K562 (cell line): ENCODE results near the gene GARRE1. TPM values are rescaled to one million over a fixed set of nuclear protein-coding genes. Genes with fewer than 3 reads are reported as not detected.

Experiments
- ATAC-seq: fragments of 200-7000 bp; cut with Tn5 transposase; 3 replicates; pipeline ENCODE4 v1.9.1; 2020; ENCODE audit warnings: moderate library complexity
- BruUV-seq: library from RNA; stranded (reverse); fragments of 400-500 nt; replicated peaks from 2 replicates; lab custom pipeline; 2021; lab: Mats Ljungman, UMichigan
- CTCF ChIA-PET: fragments of 300-600 bp; formaldehyde crosslinking; extraction: SDS; loops from one replicate; lab custom pipeline; 2021; ENCODE audit warnings: low intra/inter-chr PET ratio; lab: Yijun Ruan, JAX
- POLR2A ChIA-PET: fragments of 300-600, 350-650 bp; sonication (Branson Sonifier 250); formaldehyde crosslinking; extraction: SDS; loops from one replicate; lab custom pipeline; 2021; ENCODE audit warnings: antibody characterized with exemption, inconsistent platforms; lab: Yijun Ruan, JAX
- DNase-seq, 4 experiments: peaks; one replicate each; pipeline versions ENCODE4 v3.0.0 to v3.0.0-alpha.2; 2011 to 2018; ENCODE audit warnings: low spot score in 3 of 4, mixed read lengths in 3 of 4; ENCODE audit errors: extremely low read depth in 1 of 4
- FAIRE-seq: peaks from 2 replicates; lab custom pipeline; 2011; peaks lifted over from hg19 to GRCh38; lab: Jason Lieb, UNC
- H2AFZ ChIP-seq: 2 replicates; pipeline ENCODE4 v1.6.0; 2011; ENCODE audit warnings: low read depth, low read length, control low read depth, inconsistent platforms
- H3K27ac ChIP-seq: fragments of 200-600 bp; 3 replicates; pipeline ENCODE4 v1.8.0; 2011; ENCODE audit warnings: low read depth, mild to moderate bottlenecking, control low read depth, inconsistent platforms, low read length, moderate library complexity, mixed read lengths; ENCODE audit errors: extremely low read depth
- H3K27me3 ChIP-seq, 2 experiments: fragments of 300-600 bp in 1 of 2; 2 replicates in 1 of 2; 3 replicates in 1 of 2; pipeline versions ENCODE4 v1.6.0 to v1.8.0; 2011; ENCODE audit warnings: inconsistent platforms in 2 of 2, low read length in 2 of 2, mild to moderate bottlenecking in 1 of 2, mixed read lengths in 1 of 2, moderate library complexity in 1 of 2; ENCODE audit not compliant: control insufficient read depth in 2 of 2, insufficient read depth in 2 of 2
- H3K36me3 ChIP-seq: fragments of 300-600 bp; 3 replicates; pipeline ENCODE4 v1.8.0; 2011; ENCODE audit warnings: mild to moderate bottlenecking, low read length, inconsistent platforms; ENCODE audit not compliant: control insufficient read depth, insufficient read depth
- H3K4me1 ChIP-seq, 2 experiments: fragments of 200-600 bp in 1 of 2; replicated peaks in 1 of 2; 2 replicates in 1 of 2; 3 replicates in 1 of 2; pipeline versions ENCODE4 v1.5.1 to v1.8.0; 2011; ENCODE audit warnings: inconsistent platforms in 2 of 2, low read length in 2 of 2, mild to moderate bottlenecking in 1 of 2, mixed read lengths in 1 of 2, moderate library complexity in 1 of 2; ENCODE audit not compliant: control insufficient read depth in 2 of 2, insufficient read depth in 2 of 2
- H3K4me2 ChIP-seq: 2 replicates; pipeline ENCODE4 v1.6.1; 2011; ENCODE audit warnings: low read length, control low read depth, inconsistent platforms, mixed read lengths; ENCODE audit not compliant: insufficient read depth
- H3K4me3 ChIP-seq: fragments of 200-600 bp; sonication (generic), shearing (Covaris generic); 2 replicates; pipeline ENCODE4 v1.5.1; 2016; ENCODE audit warnings: control low read depth, inconsistent platforms
- H3K79me2 ChIP-seq: fragments of 200-600 bp; 3 replicates; pipeline ENCODE4 v1.8.0; 2011; ENCODE audit warnings: low read length, inconsistent platforms; ENCODE audit not compliant: control insufficient read depth, insufficient read depth
- H3K9ac ChIP-seq, 2 experiments: 2 replicates each; pipeline versions ENCODE4 v1.6.0 to v1.6.1; 2011; ENCODE audit warnings: low read depth in 2 of 2, low read length in 2 of 2, control low read depth in 1 of 2, inconsistent platforms in 1 of 2, mild to moderate bottlenecking in 1 of 2, mixed read lengths in 1 of 2; ENCODE audit not compliant: insufficient read depth in 1 of 2
- H3K9me1 ChIP-seq: one replicate; pipeline ENCODE4 v1.6.0; 2011; ENCODE audit warnings: inconsistent platforms, mild to moderate bottlenecking, low read length, moderate library complexity; ENCODE audit not compliant: control insufficient read depth, insufficient read depth
- H3K9me3 ChIP-seq: replicated peaks from 2 replicates; pipeline ENCODE4 v1.5.1; 2011; ENCODE audit warnings: low read depth, low read length, inconsistent platforms; ENCODE audit not compliant: control insufficient read depth, insufficient read depth
- H4K20me1 ChIP-seq: replicated peaks from 2 replicates; pipeline ENCODE4 v1.6.1; 2011; ENCODE audit warnings: low read length, inconsistent platforms, mixed read lengths; ENCODE audit not compliant: control insufficient read depth, insufficient read depth
- ARNT ChIP-seq, 2 experiments: fragments of 450-650 bp; IDR thresholded peaks; 2 replicates each; pipeline ENCODE4 v1.6.1; 2016; ENCODE audit warnings: mild to moderate bottlenecking in 1 of 2
- ESRRB ChIP-seq: fragments of 250-450 bp; sonication (Bioruptor Pico); IDR thresholded peaks from 2 replicates; pipeline ENCODE4 v1.5.0; 2020; ENCODE audit warnings: mild to moderate bottlenecking, moderate library complexity, borderline replicate concordance
- GABPB2 ChIP-seq: fragments of 250-450 bp; sonication (Bioruptor Pico); conservative IDR thresholded peaks from 2 replicates; pipeline ENCODE4 v1.5.1; 2021; ENCODE audit warnings: mild to moderate bottlenecking
- HEY1 ChIP-seq: fragments of 250-450 bp; sonication (Bioruptor Pico); IDR thresholded peaks from 2 replicates; pipeline ENCODE4 v1.5.0; 2020; ENCODE audit warnings: mild to moderate bottlenecking, moderate library complexity, borderline replicate concordance
- KAT8 ChIP-seq: fragments of 450-650 bp; IDR thresholded peaks from 2 replicates; pipeline ENCODE4 v1.6.1; 2016; ENCODE audit warnings: low read depth, mild to moderate bottlenecking
- MAFK ChIP-seq: IDR thresholded peaks from 2 replicates; pipeline ENCODE4 v1.6.1; 2011; ENCODE audit warnings: low read length, improper control_type of control experiment
- NFATC3 ChIP-seq: fragments of 450-650 bp; IDR thresholded peaks from 2 replicates; pipeline ENCODE4 v1.6.1; 2017; ENCODE audit warnings: mild to moderate bottlenecking
- PCBP1 ChIP-seq: fragments of 200-400 bp; formaldehyde crosslinking; IDR thresholded peaks from 2 replicates; pipeline ENCODE4 v1.6.1; 2018; ENCODE audit warnings: mild to moderate bottlenecking, low read depth, low read length; ENCODE audit not compliant: poor library complexity, severe bottlenecking
- PURB ChIP-seq: sonication (generic); formaldehyde crosslinking; IDR thresholded peaks from 2 replicates; pipeline ENCODE4 v1.9.0; 2021; ENCODE audit warnings: low read depth, mild to moderate bottlenecking, missing genetic modification reagents
- SAFB2 ChIP-seq: fragments of 200-400 bp; formaldehyde crosslinking; IDR thresholded peaks from 2 replicates; pipeline ENCODE4 v1.6.1; 2018; ENCODE audit warnings: borderline replicate concordance, low read length, low read depth, moderate library complexity; ENCODE audit not compliant: severe bottlenecking
- SRF ChIP-seq, 2 experiments: fragments of 250-450, 450-650 bp in 1 of 2; sonication (Bioruptor Pico) in 1 of 2; sonication (generic) in 1 of 2; formaldehyde crosslinking; IDR thresholded peaks; 2 replicates each; pipeline versions ENCODE4 v1.5.0 to v1.5.1; 2020 to 2022; ENCODE audit warnings: mild to moderate bottlenecking in 1 of 2, missing genetic modification reagents in 1 of 2
- TEAD2 ChIP-seq: fragments of 450-650 bp; IDR thresholded peaks from 2 replicates; pipeline ENCODE4 v1.6.1; 2016; ENCODE audit warnings: missing genetic modification characterization, control low read depth, missing compliant biosample characterization
- ZBTB1 ChIP-seq: sonication (generic); formaldehyde crosslinking; IDR thresholded peaks from 2 replicates; pipeline ENCODE4 v1.8.1; 2023; ENCODE audit warnings: missing genetic modification reagents, low read depth, mild to moderate bottlenecking, borderline replicate concordance
- ZBTB8A ChIP-seq: fragments of 450-650 bp; IDR thresholded peaks from 2 replicates; pipeline ENCODE4 v1.6.1; 2018; ENCODE audit warnings: mild to moderate bottlenecking, moderate library complexity; ENCODE audit not compliant: partially characterized antibody
- ZNF707 ChIP-seq: fragments of 250-450 bp; sonication (Bioruptor Pico); conservative IDR thresholded peaks from 2 replicates; pipeline ENCODE4 v1.8.0; 2022; ENCODE audit warnings: inconsistent platforms, mild to moderate bottlenecking, moderate library complexity
- ZNF76 ChIP-seq: fragments of 250-450 bp; sonication (Bioruptor Pico); IDR thresholded peaks from 2 replicates; pipeline ENCODE4 v1.4.0; 2020; ENCODE audit warnings: mild to moderate bottlenecking, moderate library complexity, borderline replicate concordance
- WGBS: fragments of 100-300 bp; shearing (Covaris generic); methylation state at CpG from one replicate; pipeline ENCODE4 v1.1.6; 2016; ENCODE audit warnings: low coverage, mixed read lengths; ENCODE audit not compliant: insufficient coverage; ENCODE audit errors: missing lambda C conversion rate; 5-methylcytosine and 5-hydroxymethylcytosine counted together
- in situ Hi-C: fragments of 300-500 bp; cut with MboI; formaldehyde crosslinking; loops from 4 replicates; pipeline ENCODE4 v1.15.0; 2018; ENCODE audit warnings: inconsistent platforms, mixed read lengths
- intact Hi-C: fragments of 100-400 bp; cut with micrococcal nuclease; formaldehyde crosslinking; loops from 2 replicates; pipeline ENCODE4 v1.14.2; 2022
- polyA plus RNA-seq, 8 experiments: library from polyadenylated mRNA; depleted of rRNA in 4 of 8; stranded (reverse) in 5 of 8; unstranded in 3 of 8; fragments of >200 nt; fragmentation: Nextera tagmentation in 2 of 8; fragmentation: Illumina TruSeq in 1 of 8; extraction: Ambion mirVana in 2 of 8; extraction: Trizol in 1 of 8; gene quantifications; 2 replicates each; pipeline versions ENCODE4 v1.2.1 to v1.2.3, GENCODE V29; 2011 to 2014; ENCODE audit warnings: inconsistent platforms in 1 of 8, missing spikeins in 1 of 8
- total RNA-seq, 7 experiments: library from RNA; depleted of rRNA in 6 of 7; stranded (reverse); fragments of >200 nt in 6 of 7; fragmentation: Illumina TruSeq in 2 of 7; extraction: Trizol in 2 of 7; gene quantifications; 2 replicates each; pipeline versions ENCODE4 v1.2.1 to v1.2.3, GENCODE V29; 2011 to 2021; ENCODE audit warnings: low replicate concordance in 1 of 7
- TF ChIP-seq, protein P1 (sequence below): fragments of 450-650 bp; formaldehyde crosslinking; IDR thresholded peaks from 2 replicates; pipeline ENCODE4 v1.4.0; 2020; ENCODE audit warnings: mild to moderate bottlenecking, moderate library complexity
- TF ChIP-seq, protein P2 (sequence below): fragments of 250-450 bp; sonication (Bioruptor Pico); IDR thresholded peaks from 2 replicates; pipeline ENCODE4 v1.5.0; 2020; ENCODE audit warnings: mild to moderate bottlenecking, borderline replicate concordance
- TF ChIP-seq, protein P3 (sequence below): fragments of 450-650 bp; formaldehyde crosslinking; IDR thresholded peaks from 2 replicates; pipeline ENCODE4 v1.4.0; 2020; ENCODE audit warnings: mild to moderate bottlenecking

The GARRE1 gene
- total and polyA plus RNA-seq, 9 of the 15 experiments (the other 6 are each of a cell fraction or from before 2014, with no cell fraction given): 1.6 to 12.8 (median 7.5) TPM

DNA sequence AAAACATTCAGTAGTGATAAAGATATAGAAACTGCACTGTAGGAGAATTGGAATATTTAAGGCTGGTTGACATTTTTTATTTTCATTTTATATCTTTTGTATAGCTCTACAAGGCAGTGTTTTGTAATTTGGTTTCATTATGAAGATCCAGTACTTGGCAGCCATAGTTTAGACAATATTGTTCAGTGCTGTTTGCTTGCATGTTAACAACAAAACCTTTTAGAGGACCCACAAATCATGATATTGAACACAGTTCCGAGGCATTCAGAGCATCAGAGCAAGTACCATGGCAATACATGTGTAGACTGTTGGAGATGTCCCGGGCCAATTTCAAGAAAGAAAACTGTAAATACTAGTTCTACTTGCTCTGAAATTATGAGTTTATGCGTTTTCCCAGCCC, 25.6 kb upstream of the GARRE1 start:
- WGBS: 95% methylated on average over 3 of the region's 3 CpGs
- H2AFZ ChIP-seq: no peak overlapping the region
- peaks cover 59% of the 10 kb centered on the region for H3K36me3 ChIP-seq
- no peaks in the 10 kb centered on the region for H3K27me3 ChIP-seq
- DNase-seq (no peak), ATAC-seq (no peak), FAIRE-seq (no peak)
- no peaks in the 10 kb centered on the region for H3K79me2 ChIP-seq
- H3K4me2 ChIP-seq: no peak overlapping the region
- H3K9ac ChIP-seq: no peak overlapping the region
- no peak for TF ChIP-seq ZNF707 (CRISPR knock-in tag)
- TF ChIP-seq ZNF76 (CRISPR knock-in tag): no peak
- TF ChIP-seq GABPB2 (CRISPR knock-in tag): no peak
- TF ChIP-seq PCBP1: no peak
- TF ChIP-seq TEAD2 (tag): no peak
- no peak for TF ChIP-seq HEY1
- TF ChIP-seq MAFK: no peak
- no peak for TF ChIP-seq ESRRB
- TF ChIP-seq, protein P1, sequence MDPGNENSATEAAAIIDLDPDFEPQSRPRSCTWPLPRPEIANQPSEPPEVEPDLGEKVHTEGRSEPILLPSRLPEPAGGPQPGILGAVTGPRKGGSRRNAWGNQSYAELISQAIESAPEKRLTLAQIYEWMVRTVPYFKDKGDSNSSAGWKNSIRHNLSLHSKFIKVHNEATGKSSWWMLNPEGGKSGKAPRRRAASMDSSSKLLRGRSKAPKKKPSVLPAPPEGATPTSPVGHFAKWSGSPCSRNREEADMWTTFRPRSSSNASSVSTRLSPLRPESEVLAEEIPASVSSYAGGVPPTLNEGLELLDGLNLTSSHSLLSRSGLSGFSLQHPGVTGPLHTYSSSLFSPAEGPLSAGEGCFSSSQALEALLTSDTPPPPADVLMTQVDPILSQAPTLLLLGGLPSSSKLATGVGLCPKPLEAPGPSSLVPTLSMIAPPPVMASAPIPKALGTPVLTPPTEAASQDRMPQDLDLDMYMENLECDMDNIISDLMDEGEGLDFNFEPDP (CRISPR knock-in tag): no peak
- TF ChIP-seq, protein P2, sequence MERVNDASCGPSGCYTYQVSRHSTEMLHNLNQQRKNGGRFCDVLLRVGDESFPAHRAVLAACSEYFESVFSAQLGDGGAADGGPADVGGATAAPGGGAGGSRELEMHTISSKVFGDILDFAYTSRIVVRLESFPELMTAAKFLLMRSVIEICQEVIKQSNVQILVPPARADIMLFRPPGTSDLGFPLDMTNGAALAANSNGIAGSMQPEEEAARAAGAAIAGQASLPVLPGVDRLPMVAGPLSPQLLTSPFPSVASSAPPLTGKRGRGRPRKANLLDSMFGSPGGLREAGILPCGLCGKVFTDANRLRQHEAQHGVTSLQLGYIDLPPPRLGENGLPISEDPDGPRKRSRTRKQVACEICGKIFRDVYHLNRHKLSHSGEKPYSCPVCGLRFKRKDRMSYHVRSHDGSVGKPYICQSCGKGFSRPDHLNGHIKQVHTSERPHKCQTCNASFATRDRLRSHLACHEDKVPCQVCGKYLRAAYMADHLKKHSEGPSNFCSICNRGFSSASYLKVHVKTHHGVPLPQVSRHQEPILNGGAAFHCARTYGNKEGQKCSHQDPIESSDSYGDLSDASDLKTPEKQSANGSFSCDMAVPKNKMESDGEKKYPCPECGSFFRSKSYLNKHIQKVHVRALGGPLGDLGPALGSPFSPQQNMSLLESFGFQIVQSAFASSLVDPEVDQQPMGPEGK (CRISPR knock-in tag): no peak
- no peak for TF ChIP-seq KAT8
- TF ChIP-seq ARNT (IDR thresholded peaks at IDR 0.05): no peak
- TF ChIP-seq, protein P3, sequence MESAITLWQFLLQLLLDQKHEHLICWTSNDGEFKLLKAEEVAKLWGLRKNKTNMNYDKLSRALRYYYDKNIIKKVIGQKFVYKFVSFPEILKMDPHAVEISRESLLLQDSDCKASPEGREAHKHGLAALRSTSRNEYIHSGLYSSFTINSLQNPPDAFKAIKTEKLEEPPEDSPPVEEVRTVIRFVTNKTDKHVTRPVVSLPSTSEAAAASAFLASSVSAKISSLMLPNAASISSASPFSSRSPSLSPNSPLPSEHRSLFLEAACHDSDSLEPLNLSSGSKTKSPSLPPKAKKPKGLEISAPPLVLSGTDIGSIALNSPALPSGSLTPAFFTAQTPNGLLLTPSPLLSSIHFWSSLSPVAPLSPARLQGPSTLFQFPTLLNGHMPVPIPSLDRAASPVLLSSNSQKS (CRISPR knock-in tag): no peak
- no peak for TF ChIP-seq SRF (CRISPR knock-in tag; IDR thresholded peaks at IDR 0.05)
- no peak for TF ChIP-seq ZBTB8A
- TF ChIP-seq SAFB2: no peak
- no peak for TF ChIP-seq PURB (CRISPR knock-in tag)
- TF ChIP-seq ZBTB1 (CRISPR knock-in tag): no peak
- TF ChIP-seq NFATC3: no peak
- no peak overlapping the region for H3K27ac ChIP-seq
- no peak overlapping the region for H3K4me3 ChIP-seq
- no peaks in the 10 kb centered on the region; the same call in 1 of the 2 replicates for H4K20me1 ChIP-seq
- intact Hi-C loops: no loop called here
- in situ Hi-C loops: no loop called here
- peaks cover 0 to 20% of the 10 kb centered on the region in 2 experiments; a peak in 3 of 5 replicates for H3K4me1 ChIP-seq
- no TSS peak for BruUV-seq
- H3K9me3 ChIP-seq: no peaks in the 10 kb centered on the region
- no peaks in the 10 kb centered on the region for H3K9me1 ChIP-seq
- POLR2A ChIA-PET: no interaction called here
- CTCF ChIA-PET: interaction anchor here (0.5 kb wide), 1 partner anchor 90 kb away, joined by 3 read pairs; no protein-coding TSS in a partner anchor
